Measurements from ENCODE around the gene TMEM86A.

DNA sequence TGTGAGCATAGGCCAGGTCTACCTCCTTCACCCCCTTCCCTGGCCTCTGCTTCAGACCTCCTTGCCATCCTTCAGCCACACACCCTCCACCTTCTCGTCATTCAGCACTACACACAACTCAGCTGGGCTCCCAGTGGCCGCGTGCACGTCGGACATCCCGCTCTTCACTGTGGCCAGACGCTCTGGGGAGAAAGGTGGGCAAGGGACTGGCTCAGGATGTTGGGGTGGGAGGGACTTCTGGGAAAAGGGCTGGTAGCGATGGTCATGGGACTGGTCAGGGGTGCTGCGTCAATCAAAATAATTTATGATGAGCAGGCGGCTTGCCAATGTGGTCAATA lies 15.8 kb downstream of the TMEM86A start:
- TF ChIP-seq, protein P1, sequence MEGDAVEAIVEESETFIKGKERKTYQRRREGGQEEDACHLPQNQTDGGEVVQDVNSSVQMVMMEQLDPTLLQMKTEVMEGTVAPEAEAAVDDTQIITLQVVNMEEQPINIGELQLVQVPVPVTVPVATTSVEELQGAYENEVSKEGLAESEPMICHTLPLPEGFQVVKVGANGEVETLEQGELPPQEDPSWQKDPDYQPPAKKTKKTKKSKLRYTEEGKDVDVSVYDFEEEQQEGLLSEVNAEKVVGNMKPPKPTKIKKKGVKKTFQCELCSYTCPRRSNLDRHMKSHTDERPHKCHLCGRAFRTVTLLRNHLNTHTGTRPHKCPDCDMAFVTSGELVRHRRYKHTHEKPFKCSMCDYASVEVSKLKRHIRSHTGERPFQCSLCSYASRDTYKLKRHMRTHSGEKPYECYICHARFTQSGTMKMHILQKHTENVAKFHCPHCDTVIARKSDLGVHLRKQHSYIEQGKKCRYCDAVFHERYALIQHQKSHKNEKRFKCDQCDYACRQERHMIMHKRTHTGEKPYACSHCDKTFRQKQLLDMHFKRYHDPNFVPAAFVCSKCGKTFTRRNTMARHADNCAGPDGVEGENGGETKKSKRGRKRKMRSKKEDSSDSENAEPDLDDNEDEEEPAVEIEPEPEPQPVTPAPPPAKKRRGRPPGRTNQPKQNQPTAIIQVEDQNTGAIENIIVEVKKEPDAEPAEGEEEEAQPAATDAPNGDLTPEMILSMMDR (IDR thresholded peaks at IDR 0.05; ENCODE audit: control extremely low read depth in 1 of 3, insufficient read depth in 1 of 3, low read depth in 1 of 3, low read length in 3 of 3) = no peak
- TF ChIP-seq, protein P2, sequence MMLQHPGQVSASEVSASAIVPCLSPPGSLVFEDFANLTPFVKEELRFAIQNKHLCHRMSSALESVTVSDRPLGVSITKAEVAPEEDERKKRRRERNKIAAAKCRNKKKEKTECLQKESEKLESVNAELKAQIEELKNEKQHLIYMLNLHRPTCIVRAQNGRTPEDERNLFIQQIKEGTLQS (IDR thresholded peaks at IDR 0.05; ENCODE audit: insufficient read depth, low read depth, low read length) = no peak
- no peak for TF ChIP-seq POLR2AphosphoS5 (IDR thresholded peaks at IDR 0.05; ENCODE audit: low read depth, low read length)
- no peak for TF ChIP-seq EGR1 (IDR thresholded peaks at IDR 0.05; ENCODE audit: borderline replicate concordance, low read depth, low read length)
- no peak for TF ChIP-seq TAF1 (IDR thresholded peaks at IDR 0.05; ENCODE audit: low read depth, low read length)
- TF ChIP-seq RNF2 (IDR thresholded peaks at IDR 0.05; ENCODE audit: borderline replicate concordance, low read depth, low read length, missing control alignments, poor library complexity, severe bottlenecking) = no peak
- no peak for TF ChIP-seq EZH2 (IDR thresholded peaks at IDR 0.05; ENCODE audit: low read depth, low read length, severe bottlenecking)
- TF ChIP-seq EP300 (IDR thresholded peaks at IDR 0.05; ENCODE audit: borderline replicate concordance in 1 of 2, low read depth in 2 of 2, low read length in 2 of 2) = no peak
- no peak for TF ChIP-seq YY1 (IDR thresholded peaks at IDR 0.05; ENCODE audit: low read depth, low read length)
- TF ChIP-seq TCF12 (IDR thresholded peaks at IDR 0.05; ENCODE audit: low read depth, low read length) = no peak
